GM21576 (cell line): Measurements from ENCODE around the gene SNRPD2.
A peak's percentile ranks its signal among the peaks of the same experiment; 100 is the strongest.

Experiments
- ATAC-seq: cut with Tn5 transposase; IDR thresholded peaks from one replicate; pipeline ENCODE4 v1.9.1; 2021; ENCODE audit warnings: mild to moderate bottlenecking, moderate library complexity; ENCODE audit not compliant: unreplicated experiment

Gene SNRPD2

DNA sequence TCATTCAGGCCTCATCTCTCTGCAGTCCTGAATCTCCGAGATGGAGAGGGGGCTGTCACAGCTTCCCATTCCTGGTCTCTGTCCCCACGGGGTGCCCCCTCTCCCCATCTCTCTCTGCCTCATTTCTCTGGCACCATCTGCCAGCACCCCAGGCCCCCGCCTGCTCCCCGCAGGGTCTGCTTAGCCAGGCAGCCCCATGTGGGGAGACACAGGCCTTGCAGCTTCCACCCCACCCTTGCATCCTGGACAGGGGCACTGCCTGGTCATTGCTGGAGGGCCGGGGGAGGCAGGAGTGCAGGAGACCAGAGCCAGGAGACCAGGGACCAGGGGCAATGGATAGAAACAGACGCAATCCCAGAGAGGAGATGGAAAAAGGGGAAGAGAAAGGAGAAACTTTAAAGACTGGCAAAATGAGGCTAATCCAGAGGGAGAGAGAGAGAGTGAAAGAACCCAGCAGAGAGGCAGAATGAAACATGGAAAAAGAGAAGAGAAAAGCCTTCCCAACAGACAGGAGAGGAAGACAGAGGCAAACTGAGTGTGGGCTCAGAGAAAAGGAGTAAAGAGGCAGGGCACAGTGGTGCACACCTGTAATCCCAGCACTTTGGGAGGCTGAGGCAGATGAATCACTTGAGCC, 32.5 kb downstream of the SNRPD2 start:
- ATAC-seq, result no peak

DNA sequence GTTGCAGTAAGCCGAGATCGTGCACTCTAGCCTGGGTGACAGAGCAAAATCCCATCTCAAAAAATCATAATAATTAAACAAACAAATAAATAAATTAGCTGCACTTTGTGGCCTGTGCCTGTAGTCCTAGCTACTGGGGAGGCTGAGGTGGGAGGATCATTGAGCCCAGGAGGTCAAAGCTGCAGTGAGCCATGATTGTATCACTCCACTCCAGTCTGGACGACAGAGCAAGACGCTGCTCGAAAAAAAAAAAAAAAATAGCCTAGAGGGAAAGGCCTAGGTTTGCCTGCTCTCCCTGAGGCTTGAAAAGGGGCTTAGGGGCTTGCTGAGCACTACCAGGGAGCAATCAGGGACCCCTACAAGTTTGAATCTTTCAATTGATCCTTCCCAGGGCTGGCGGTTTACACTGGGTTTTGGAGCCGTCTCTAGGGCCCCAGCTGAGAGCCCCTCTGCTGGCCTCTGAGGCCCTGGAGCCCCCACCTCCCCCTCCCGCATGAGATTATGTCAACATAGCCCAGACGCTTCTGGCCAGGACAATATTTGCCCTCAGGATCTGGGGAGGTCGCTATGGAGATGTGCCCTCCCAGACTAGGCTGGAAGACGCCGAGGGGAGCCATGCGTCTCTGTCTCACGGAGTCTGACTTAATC, 34.1 kb downstream of the SNRPD2 start:
- no peak for ATAC-seq

DNA sequence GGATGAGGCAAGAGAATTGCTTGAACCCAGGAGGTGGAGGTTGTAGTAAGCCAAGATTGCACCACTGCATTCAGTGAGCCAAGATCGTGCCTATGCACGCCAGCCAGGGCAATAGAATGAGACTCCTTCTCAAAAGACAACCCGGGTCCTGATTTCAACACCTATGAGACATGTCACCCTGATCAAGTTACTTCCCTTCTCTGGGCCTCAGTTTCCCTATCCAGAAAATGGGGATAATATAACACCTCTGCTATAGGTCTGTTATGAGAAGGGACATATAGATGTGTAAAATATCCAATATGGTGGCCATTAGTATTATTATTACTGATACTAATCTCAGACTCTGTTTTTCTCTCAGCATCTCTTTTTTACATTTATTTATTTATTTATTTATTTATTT, 36.7 kb downstream of the SNRPD2 start:
- no peak for ATAC-seq

DNA sequence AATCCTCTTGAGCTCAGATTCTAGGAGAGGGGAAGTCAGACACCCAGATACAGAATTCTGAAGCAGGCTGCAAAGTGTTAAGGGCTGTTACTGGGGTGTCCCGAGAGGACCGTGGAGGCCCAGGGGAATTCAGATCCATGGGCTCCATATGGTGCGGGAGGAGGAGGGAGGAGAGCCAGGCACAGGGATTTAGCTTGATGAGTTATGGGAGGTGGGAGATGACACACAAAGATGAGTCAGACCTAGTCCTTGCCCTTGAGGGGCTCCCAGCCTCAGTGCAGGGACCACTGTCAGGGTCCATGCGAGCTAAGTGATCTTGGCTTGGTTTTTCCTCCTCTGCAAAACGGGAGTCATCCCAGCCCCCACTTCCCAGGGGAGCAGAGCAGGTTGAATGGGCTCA, 38.1 kb downstream of the SNRPD2 start:
- ATAC-seq, result no peak

DNA sequence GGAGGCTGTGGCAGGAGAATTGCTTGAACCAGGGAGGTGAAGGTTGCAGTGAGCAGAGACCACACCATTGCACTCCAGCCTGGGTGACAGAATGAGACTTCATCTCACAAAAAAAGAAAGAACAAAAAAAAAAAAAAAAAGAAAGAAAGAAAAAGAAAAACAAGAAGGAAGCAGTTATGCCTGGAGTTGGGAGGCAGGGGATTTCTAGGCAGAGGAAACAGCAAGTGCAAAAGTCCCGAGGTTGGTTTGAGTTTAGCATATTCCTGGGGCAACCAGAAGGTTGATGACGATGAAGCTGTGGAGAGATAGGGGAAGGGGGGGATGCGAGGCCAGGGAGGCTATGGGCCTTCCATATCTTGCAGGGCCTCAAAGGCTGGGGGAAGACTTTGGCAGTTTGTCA, 41.0 kb downstream of the SNRPD2 start:
- ATAC-seq, result no peak

DNA sequence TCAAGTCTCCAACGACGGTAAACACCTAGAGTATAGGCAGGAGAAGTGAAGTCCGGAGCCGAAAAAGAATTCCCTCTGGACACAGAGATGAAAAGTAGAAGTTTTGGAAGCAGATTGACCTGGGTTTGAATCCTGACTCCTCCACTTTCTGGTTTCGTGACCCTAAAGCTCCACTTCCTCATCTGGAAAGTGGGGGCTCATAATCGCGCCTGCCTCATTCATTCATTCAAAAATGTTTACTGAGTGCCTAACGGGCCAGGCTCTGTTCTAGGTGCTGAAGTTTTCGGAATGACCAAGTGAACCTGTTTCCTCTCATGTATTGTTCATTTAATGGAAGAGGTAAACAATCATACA, 45.4 kb downstream of the SNRPD2 start:
- ATAC-seq, result no peak

DNA sequence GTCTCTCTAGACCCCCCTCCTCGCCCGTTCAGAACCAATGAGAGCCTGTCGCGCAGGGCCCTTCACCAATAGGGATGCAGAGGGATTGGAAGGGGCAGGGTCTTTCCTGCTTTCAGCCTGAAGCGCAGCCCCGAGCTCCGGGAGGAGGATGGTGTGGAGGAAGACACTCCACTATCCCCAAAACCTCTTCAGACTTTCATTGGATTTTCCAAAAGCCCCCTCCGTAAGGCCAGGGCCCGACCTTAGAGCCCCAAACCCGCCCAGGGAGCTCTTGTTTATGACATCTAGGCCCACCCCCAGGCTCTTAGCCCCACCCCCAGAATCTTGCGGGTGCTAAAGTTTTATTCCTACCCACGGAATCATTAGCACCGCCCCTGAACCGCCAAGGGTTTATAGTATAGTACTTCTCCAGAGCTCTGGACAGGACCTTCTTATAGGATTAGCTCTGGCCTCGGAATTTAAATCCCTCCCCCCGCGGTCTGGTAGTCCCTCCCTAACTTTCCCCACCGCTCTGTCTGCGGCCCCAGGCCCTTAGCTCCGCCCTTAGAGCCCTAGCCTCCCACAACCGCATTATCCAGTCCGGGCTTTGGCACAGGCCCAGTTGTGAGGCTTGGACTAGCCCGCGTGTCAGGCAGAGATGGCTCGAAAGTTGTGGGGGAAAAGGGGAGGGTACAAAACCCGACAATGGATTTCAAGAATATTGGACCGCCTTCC, 46.0 kb downstream of the SNRPD2 start:
- ATAC-seq, result no peak

DNA sequence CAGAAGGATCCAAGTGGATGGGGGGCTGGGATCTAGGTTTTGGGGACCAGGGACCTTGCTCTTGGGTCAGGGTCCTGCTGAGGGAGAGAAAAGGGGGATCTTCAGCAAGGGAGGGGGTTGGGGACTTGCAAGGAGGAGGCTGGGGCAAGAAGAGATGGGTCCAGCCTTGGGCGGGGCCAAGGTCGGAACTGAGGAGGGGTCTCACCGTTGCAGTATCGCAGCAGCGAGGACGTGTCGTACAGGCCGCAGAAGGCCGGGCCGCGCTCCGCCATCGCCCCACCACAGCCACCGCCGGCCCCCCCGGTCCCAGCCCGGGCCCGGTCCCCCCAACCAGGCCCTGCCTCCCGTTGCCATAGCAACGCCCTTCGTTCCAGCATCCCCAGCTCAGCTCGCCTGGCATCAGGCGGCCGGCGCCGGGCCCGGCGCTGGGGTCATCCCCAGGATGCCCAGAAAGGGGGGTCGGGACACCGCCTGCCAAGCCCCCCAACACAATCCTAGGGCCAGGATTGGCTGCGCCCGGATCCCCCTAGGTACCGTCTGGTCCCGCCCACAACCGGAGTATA, 46.6 kb downstream of the SNRPD2 start:
- no peak for ATAC-seq

DNA sequence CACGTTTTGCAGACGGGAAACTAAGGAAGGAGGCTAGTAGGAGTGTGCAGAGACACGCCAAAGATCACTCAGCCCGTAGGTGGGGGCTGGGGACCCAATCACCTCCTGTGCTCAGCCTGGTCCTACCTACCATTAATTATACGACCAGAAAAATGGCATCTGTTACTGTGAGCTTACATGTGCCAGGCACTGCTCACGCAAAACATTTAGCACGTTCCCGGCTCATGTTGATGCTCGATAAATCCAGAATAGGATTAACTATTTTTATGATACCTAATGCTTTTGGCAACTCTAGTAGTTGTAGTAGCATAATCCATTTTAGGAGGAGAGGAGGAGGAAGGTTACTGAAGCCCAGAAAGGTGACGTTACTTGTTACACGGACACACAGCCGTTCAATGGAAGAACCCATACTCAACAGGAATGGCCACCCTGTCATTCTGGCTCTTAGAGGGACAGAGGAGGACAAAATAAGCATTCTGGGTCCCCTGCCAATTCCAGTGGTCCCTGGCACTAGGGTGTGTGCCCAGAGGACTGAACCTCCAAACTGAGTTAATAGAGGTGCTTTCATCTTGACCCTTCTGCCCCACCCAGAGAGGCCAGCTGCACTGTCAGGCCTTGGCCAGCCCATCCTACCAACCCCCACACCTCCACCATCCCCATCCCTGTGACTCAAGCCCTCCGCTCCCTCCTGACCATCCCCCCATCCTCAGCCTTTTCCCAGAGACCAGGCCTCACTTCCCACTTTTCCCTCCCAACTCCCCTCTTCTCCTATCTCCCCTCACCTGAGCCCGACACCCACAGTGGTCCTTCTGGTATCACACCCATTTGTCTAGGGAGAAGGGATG, 47.6 kb downstream of the SNRPD2 start:
- no peak for ATAC-seq

DNA sequence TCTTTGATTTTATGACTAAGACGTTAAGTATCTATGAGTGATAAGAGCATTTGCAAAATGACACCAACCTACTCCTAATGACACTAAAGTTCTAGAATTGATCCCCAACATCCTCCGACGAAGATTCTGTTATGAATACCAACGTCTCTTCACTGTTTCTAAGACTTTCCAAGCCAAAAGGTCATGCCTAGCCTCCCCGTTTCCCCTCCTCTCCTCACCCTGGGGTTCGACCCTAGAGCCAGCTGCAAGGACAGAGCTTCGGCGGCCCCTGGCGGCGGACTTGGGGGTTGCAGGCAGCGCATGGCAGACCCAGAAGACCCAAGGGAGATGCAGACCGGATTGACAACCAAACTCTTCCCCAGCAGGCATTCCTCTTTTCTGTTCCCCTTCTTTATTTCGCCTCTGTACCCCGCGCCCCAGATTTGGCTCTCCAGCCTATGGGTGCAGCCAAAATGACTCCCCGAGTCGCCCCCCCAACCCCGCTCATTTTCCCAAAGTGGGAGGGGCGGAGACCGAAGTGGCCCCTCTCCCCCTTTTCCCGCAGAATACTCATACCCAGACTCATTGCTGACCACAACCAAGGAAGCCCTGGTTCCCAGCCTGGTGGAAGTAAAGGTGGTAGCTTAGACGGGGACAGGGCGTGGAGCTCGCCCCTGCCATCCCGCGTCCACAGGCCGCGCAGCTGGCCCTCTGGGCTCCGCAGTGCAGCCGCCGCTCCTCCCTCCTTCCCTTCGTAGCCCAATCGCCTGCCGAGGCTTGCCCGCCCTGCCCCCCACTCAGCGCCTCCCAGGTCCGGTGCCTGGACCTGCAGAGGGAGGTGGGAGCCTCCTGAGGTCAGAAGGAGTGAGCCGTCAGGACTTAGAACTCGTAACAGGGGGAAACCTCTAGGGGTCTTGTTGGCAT, 48.5 kb downstream of the SNRPD2 start:
- peak; percentile 26 for ATAC-seq

DNA sequence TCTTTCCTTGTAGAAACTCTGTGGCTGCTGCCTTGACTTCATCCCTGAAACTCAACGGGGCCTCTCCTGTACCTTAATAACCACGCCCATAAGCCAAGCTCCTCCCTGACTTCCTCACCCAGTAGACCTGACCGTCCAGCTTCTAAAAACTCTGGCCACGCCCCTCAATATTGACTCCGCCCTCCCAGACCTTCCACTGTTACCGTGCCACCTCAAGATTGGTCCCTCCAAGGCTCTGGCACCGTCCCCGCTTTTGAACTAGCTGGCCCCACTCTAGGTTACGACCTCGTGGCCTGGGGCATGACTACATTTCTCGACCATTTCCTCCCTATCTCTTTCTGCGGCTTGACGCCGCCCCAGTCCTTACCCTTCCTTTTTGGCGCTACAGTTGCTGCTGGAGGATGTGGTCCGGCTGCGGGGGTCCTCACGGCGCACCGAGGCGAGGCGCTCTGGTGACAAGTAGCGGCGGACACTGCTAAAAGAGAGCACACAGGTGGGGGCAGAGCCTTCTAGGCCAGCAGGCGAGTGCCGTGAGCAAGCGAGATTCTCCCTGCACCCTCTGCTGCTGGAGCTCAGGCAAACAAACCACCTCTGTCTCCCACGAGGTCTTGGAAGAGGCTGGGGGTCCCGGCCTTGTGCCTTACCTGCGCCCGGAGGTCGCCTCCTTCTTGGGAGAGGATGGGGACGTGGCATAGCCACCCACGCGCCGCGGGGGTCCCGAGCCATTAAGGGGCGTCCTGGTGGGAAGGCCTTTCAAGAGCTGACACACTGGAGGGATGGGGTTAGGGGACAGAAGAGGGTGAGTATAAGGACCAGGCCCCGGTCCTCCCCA, 50.3 kb downstream of the SNRPD2 start:
- ATAC-seq, result peak; percentile 42

DNA sequence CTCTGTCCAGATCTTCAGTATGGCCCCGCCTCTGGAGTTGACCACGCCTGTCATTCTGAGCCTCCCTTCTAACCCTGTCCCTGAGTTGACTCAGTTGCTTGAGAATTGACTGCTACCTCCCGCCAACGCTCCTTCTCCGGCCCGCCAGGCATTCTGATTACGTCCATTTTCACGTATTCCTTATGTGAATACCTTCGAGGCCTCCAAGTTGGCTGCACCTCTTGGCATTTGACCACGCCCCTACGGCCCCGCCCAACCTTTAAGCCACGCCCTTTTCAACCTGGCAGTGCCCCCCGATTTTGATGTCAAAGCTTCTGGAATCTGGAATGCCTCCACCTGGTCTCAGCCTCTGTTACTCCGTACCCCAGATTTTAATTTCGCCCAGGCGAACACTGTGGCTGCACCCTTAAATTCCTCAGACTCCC, 50.9 kb downstream of the SNRPD2 start:
- ATAC-seq, result no peak

DNA sequence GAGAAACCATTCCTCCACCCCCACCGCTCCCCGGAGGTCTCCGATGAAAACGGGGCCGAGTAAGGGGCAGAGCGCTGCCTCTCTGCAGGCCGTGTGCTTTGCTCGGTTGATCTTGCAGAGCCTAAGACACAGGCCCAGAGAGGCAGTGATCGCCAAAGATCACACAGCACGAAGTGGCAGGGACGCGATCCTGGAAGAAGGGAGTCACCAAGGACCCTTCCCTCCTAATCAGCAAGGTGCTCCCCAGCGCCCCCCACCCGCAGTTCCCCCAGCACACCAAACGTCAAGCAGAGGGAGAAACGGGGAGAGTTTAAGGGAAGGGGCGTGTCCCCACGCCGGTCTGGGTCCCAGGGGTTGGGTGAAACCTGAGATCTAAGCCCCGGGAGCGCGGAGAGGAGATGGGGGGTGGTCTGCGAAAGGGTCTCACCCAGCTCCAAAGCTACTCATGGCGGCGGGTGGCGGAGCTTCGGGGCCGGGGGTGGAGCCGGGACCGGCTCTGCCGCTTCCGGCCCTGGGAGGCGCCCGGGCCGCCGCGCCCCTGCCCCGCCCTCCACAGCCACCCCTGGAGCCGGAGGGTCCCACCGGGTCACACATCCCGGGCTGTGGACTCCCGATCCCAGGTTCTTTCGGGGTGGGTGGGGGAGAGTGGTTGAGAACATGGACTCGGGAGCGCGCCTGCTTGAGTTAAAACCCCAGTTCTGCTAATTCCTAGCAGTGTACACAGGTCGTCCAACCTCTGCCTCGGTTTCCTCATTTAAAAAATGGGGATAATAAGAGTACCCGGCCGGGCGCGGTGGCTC, 52.6 kb downstream of the SNRPD2 start, which contains the start of gene EML2:
EML2 (minus strand) TSS at position 468 of the 800 bp plus-strand sequence; CDS start at position 447, 21 bp downstream.
- ATAC-seq, result no peak

DNA sequence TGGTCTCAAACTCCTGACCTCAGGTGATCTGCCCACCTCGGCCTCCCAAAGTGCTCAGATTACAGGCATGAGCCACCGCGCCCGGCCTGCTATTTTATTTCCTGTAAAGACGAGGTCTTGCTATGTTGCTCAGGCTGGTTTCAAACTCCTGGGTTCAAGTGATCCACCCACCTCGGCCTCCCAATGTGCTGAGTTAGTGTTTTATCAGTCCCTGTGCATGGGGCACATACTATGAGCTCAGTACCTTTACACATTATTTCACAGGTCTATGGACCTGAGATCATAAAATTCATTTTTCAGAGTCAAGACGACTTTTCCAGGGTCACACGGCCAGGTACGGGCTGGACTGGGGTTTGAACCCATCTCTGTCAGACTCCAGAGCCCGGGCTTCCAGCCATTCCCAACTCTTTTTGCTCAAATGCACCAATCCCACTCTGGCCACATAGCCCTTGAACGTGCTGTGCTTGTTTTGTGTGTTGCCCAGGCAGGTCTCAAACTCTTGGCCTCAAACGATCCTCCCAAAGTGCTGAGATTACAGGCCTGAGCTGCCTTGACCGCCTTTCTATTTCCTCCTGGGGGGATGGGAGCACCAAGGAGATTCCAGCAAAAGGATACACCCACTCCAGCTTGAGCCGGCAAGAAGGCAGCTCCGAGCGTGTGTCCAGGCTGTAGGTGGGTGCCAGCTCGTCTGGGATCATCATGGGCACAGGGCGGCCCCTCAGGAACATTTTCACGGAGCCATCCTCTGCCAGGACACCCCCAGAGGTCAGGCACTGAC, 53.7 kb downstream of the SNRPD2 start:
- no peak for ATAC-seq
